Left lung (tissue), 10 donors: Measurements from ENCODE around the gene LDAF1. TPM values are rescaled to one million over a fixed set of nuclear protein-coding genes. Genes with fewer than 3 reads are reported as not detected.
A peak's percentile ranks its signal among the peaks of the same experiment; 100 is the strongest.

ENCODE experiments used
- ATAC-seq: fragments of 200-7000 bp; cut with Tn5 transposase; one replicate; pipeline ENCODE4 v1.9.1; 2020; ENCODE audit warnings: moderate library complexity
- DNase-seq, 4 donors: peaks; one replicate each; pipeline ENCODE4 v3.0.0-alpha.2; 2013 to 2020
- H3K27ac ChIP-seq, 2 donors: fragments of 200-600 bp; sonication (generic) in 1 of 2; one replicate each; pipeline versions ENCODE4 v1.5.0 to v1.8.0; 2020 to 2021
- H3K27me3 ChIP-seq, 2 donors: fragments of 200-600 bp; sonication (generic) in 1 of 2; one replicate each; pipeline versions ENCODE4 v1.5.0 to v1.8.0; 2020 to 2021
- H3K36me3 ChIP-seq, 2 donors: fragments of 200-600 bp; sonication (generic) in 1 of 2; one replicate each; pipeline versions ENCODE4 v1.5.0 to v1.8.0; 2020 to 2021
- H3K4me1 ChIP-seq, 2 donors: fragments of 200-600 bp; one replicate each; pipeline ENCODE4 v1.8.0; 2021
- H3K4me3 ChIP-seq, 2 donors: fragments of 200-600 bp; sonication (generic) in 1 of 2; one replicate each; pipeline versions ENCODE4 v1.5.0 to v1.8.0; 2020 to 2021; ENCODE audit warnings: mild to moderate bottlenecking in 1 of 2
- H3K9me3 ChIP-seq, 2 donors: fragments of 200-600 bp; sonication (generic) in 1 of 2; one replicate each; pipeline versions ENCODE4 v1.5.0 to v1.8.0; 2020 to 2021
- CTCF ChIP-seq, 2 donors: fragments of 200-600 bp; sonication (generic) in 1 of 2; IDR thresholded peaks; one replicate each; pipeline versions ENCODE4 v1.5.0 to v1.8.0; 2021; ENCODE audit warnings: antibody characterized with exemption in 2 of 2
- intact Hi-C, 2 donors: fragments of 100-400 bp; cut with DNase I; formaldehyde crosslinking; loops; one replicate each; pipeline versions ENCODE4 v1.11.2 to v1.14.2; 2022
- polyA plus RNA-seq, 6 donors: library from polyadenylated mRNA; unstranded; fragments of 120-200 nt; gene quantifications; one replicate each; pipeline ENCODE4 v1.2.1, GENCODE V29; 2013; ENCODE audit not compliant: insufficient read length in 6 of 6
- total RNA-seq, 2 donors: library from RNA; stranded (reverse); fragmentation: NEBNext Ultra II Directional; extraction: Animal tissue kit (Norgen Biotek cat#: 25700); gene quantifications; one replicate each; pipeline ENCODE4 v1.2.1, GENCODE V29; 2021
- donor health status: DM: no; HTN: yes; CAD: no.
- donor health status: DM: no; HTN: no; CAD: no.

The LDAF1 gene
- total and polyA plus RNA-seq, 8 donors = 27.9 to 48.5 (median 38.2) TPM

- DNase-seq (peak in 2 of 4 donors; percentile 46 to 70), ATAC-seq (peak; percentile 28)
- H3K9me3 ChIP-seq = no peaks in the 10 kb centered on the region
- TF ChIP-seq CTCF (IDR thresholded peaks at IDR 0.05) = peak; percentile 39 to 47
- no peaks in the 10 kb centered on the region for H3K27me3 ChIP-seq
- intact Hi-C loops = no loop called here
- H3K27ac ChIP-seq = no peak overlapping the region
- no peaks in the 10 kb centered on the region for H3K36me3 ChIP-seq
- peaks cover 5 to 33% of the 10 kb centered on the region in 2 donors for H3K4me1 ChIP-seq
- no peak overlapping the region for H3K4me3 ChIP-seq
These were observed 1.6 kb upstream of the LDAF1 start for GRCh38 chr16:21156767-21157467.

DNA sequence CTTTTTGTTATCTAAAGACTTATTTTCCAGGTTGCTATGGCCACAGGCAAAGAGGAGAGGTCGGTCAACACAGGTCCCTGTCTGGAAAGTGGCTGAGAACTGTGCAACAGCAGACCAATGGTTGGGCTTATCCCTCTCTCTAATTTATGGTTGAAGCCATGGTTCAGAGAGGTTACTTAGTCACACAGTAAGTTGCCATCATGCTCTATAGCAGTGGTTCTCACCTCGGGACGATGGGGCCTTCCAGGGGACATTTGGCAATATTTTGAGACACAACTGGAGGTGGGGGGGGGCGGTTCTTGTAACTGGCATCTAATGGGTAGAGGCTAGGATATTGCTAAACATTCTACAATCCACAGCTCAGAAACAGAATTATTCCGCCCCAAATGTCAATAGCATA lies 842 bp upstream of the LDAF1 start:
- ATAC-seq = no peak
- H3K27ac ChIP-seq = peak overlapping the region in 1 of 2 donors; percentile 69

DNA sequence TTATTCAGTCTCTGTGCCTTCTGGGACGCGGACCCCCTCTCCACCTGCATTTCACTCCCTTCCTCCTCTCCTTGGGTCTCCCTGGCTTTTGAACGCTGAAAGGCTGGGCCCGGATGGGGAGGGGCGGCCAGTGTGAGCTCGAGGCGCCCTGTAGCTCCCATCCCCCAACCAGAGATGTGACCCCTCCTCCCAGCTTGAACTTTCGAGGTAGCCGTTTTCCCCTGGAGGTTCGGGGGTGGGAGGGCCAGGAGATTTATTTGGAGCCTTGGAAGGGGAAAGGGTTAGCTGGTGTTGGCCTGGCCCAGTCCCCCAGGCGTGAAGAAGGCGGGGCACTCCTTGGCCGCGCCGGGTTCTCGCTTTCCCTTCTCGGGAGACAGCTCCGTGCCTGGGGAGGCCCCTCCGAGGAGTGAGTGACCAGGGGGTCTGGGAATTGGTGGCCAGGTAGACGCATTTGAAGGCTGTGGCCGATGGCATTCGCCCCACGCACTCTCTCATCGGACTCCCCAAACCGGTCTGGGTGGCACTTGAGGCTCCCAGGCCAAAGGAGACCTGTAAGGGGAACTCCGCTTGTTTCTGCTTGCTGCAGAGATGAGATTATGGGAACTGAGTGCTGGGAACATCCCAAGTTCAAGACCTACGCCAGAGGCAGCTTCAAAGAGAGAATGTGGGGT lies 942 bp downstream of the LDAF1 start:
- ATAC-seq (peak; percentile 72), DNase-seq (peak; percentile 43 to 87 (median 72))
- intact Hi-C loops = no loop called here
- TF ChIP-seq CTCF (IDR thresholded peaks at IDR 0.05) = no peak
- H3K27me3 ChIP-seq = no peaks in the 10 kb centered on the region
- H3K4me3 ChIP-seq = peak overlapping the region; percentile 64 to 69
- peaks cover 11 to 45% of the 10 kb centered on the region in 2 donors for H3K4me1 ChIP-seq
- peak overlapping the region; percentile 69 to 76 for H3K27ac ChIP-seq
- peaks cover 0 to 7% of the 10 kb centered on the region in 2 donors for H3K36me3 ChIP-seq
- H3K9me3 ChIP-seq = no peaks in the 10 kb centered on the region

More for the DNA sequence above, 842 bp upstream of the LDAF1 start:
- H3K4me3 ChIP-seq = peak overlapping the region in 1 of 2 donors; percentile 69
- H3K4me1 ChIP-seq = peaks cover 8 to 40% of the 10 kb centered on the region in 2 donors
- no peaks in the 10 kb centered on the region for H3K9me3 ChIP-seq
- no peaks in the 10 kb centered on the region for H3K36me3 ChIP-seq
- no peak for TF ChIP-seq CTCF (IDR thresholded peaks at IDR 0.05)
- intact Hi-C loops = no loop called here
- H3K27me3 ChIP-seq = no peaks in the 10 kb centered on the region
- DNase-seq = no peak

GRCh38 chr16:21160276-21160675 lies 1.8 kb downstream of the LDAF1 start:
- intact Hi-C loops = no loop called here
- no peak for ATAC-seq
- peaks cover 0 to 16% of the 10 kb centered on the region in 2 donors for H3K36me3 ChIP-seq
- H3K27me3 ChIP-seq = no peaks in the 10 kb centered on the region
- H3K4me1 ChIP-seq = peaks cover 11 to 45% of the 10 kb centered on the region in 2 donors
- no peak for DNase-seq
- no peak overlapping the region for H3K27ac ChIP-seq
- H3K9me3 ChIP-seq = no peaks in the 10 kb centered on the region
- TF ChIP-seq CTCF (IDR thresholded peaks at IDR 0.05) = no peak
- H3K4me3 ChIP-seq = no peak overlapping the region

- peaks cover 11 to 45% of the 10 kb centered on the region in 2 donors for H3K4me1 ChIP-seq
- intact Hi-C loops = no loop called here
These were observed 2.7 kb downstream of the LDAF1 start for GRCh38 chr16:21161211-21161610.

More at GRCh38 chr16:21161211-21161610, 2.7 kb downstream of the LDAF1 start:
- DNase-seq (no peak), ATAC-seq (no peak)
- TF ChIP-seq CTCF (IDR thresholded peaks at IDR 0.05) = no peak
- Histone ChIP-seq H3K27me3 (no peaks in the 10 kb centered on the region), H3K4me3 (no peak overlapping the region), H3K27ac (no peak overlapping the region), H3K9me3 (no peaks in the 10 kb centered on the region), H3K36me3 (peaks cover 0 to 25% of the 10 kb centered on the region in 2 donors)
